Measurements from ENCODE around the gene ZNF621.

GRCh38 chr3:40582401-40583027, 57.8 kb downstream of the ZNF621 start:
- TF ChIP-seq GATA2 (IDR thresholded peaks at IDR 0.05; ENCODE audit: low read depth, low read length) (no peak), GATA3 (IDR thresholded peaks at IDR 0.05; ENCODE audit: low read depth, low read length) (no peak)

Data from SH-SY5Y (cell line).